ENCODE results near the gene NOP56. TPM values are rescaled to one million over a fixed set of nuclear protein-coding genes. Genes with fewer than 3 reads are reported as not detected.

Gene NOP56
- total RNA-seq, 1 donor from 2014 or later: 84.9 TPM

- ATAC-seq (no peak), DNase-seq (no peak)
- Histone ChIP-seq H3K4me1 (no peaks in the 10 kb centered on the region), H3K36me3 (no peaks in the 10 kb centered on the region), H3K9me3 (no peaks in the 10 kb centered on the region), H3K27me3 (ENCODE audit: low read depth) (peaks cover 19% of the 10 kb centered on the region), H3K4me3 (no peak overlapping the region), H3K27ac (no peak overlapping the region)
- no peak for TF ChIP-seq CTCF (IDR thresholded peaks at IDR 0.05)
- intact Hi-C loops (cut with DNase I): no loop called here
Measured at GRCh38 chr20:2699775-2700413, 47.5 kb downstream of the NOP56 start.

GRCh38 chr20:2700913-2701620 is 48.6 kb downstream of the NOP56 start:
- no peak for DNase-seq
- no peak overlapping the region for H3K4me3 ChIP-seq

GRCh38 chr20:2701671-2702081 is 49.2 kb downstream of the NOP56 start:
- Histone ChIP-seq H3K4me3 (no peak overlapping the region), H3K9me3 (no peaks in the 10 kb centered on the region), H3K4me1 (no peaks in the 10 kb centered on the region), H3K36me3 (no peaks in the 10 kb centered on the region), H3K27me3 (ENCODE audit: low read depth) (peaks cover 4% of the 10 kb centered on the region), H3K27ac (no peak overlapping the region)
- no peak for DNase-seq
- no peak for ATAC-seq
- TF ChIP-seq CTCF (IDR thresholded peaks at IDR 0.05): no peak
- intact Hi-C loops (cut with DNase I): no loop called here

More at GRCh38 chr20:2700913-2701620, 48.6 kb downstream of the NOP56 start:
- TF ChIP-seq CTCF (IDR thresholded peaks at IDR 0.05): no peak
- Histone ChIP-seq H3K9me3 (no peaks in the 10 kb centered on the region), H3K27ac (no peak overlapping the region), H3K4me1 (no peaks in the 10 kb centered on the region), H3K27me3 (ENCODE audit: low read depth) (peaks cover 8% of the 10 kb centered on the region), H3K36me3 (no peaks in the 10 kb centered on the region)
- intact Hi-C loops (cut with DNase I): no loop called here
- ATAC-seq: no peak

DNA sequence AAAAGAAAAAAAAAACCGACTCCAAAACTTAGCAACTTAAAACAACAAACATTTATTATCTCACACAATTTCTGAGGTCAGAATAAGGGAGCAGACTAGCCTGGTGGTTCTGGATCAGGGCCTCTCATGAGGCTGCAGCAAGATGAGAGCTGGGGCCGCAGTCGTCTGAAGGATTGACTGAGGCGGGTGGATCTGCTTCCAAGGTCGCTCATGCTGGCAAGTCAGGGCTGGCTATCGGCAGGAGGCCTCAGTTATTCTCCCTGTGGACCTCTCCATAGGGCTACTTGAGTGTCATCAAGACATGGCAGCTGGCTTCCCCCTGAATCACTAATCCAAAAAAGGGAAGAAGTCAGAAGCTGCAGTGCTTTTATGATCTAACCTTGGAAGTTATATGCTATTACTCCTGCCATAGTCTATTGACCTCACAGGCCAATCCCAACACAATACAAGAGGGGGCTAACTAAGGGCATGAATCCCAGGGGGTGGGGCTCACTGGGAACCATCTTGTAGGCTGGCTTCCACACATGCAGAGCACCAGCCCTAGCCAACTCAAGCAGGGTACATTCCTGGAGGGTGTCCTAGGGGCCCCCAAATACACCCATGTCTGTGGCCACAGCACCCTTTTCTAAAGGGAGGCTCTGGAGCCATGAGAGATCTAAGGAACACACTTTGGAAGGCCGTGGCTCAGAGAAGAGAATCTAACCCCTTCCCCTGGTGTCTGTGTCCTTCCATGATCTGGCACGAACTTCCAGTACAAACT is 51.5 kb downstream of the NOP56 start:
- Histone ChIP-seq H3K9me3 (no peaks in the 10 kb centered on the region), H3K4me3 (no peak overlapping the region), H3K27ac (no peak overlapping the region), H3K4me1 (no peaks in the 10 kb centered on the region), H3K27me3 (ENCODE audit: low read depth) (no peaks in the 10 kb centered on the region), H3K36me3 (no peaks in the 10 kb centered on the region)
- TF ChIP-seq CTCF (IDR thresholded peaks at IDR 0.05): no peak
- ATAC-seq (no peak), DNase-seq (no peak)
- intact Hi-C loops (cut with DNase I): no loop called here

GRCh38 chr20:2705931-2706645 is 53.7 kb downstream of the NOP56 start:
- intact Hi-C loops (cut with DNase I): no loop called here
- Histone ChIP-seq H3K27ac (no peak overlapping the region), H3K36me3 (no peaks in the 10 kb centered on the region), H3K4me3 (no peak overlapping the region), H3K27me3 (ENCODE audit: low read depth) (no peaks in the 10 kb centered on the region), H3K4me1 (no peaks in the 10 kb centered on the region), H3K9me3 (no peaks in the 10 kb centered on the region)
- TF ChIP-seq CTCF (IDR thresholded peaks at IDR 0.05): no peak
- ATAC-seq: no peak
- no peak for DNase-seq
